Glutamatergic neuron (in vitro differentiated cells): Measurements from ENCODE around the gene SH2D7. TPM values are rescaled to one million over a fixed set of nuclear protein-coding genes. Genes with fewer than 3 reads are reported as not detected.

Experiments
- DNase-seq: peaks from one replicate; pipeline ENCODE4 v3.0.0; 2022
- H3K27ac Mint-ChIP-seq: one replicate; pipeline ENCODE4 v1.8.0; 2020; ENCODE audit warnings: mild to moderate bottlenecking, mixed read lengths, inconsistent platforms; ENCODE audit not compliant: unreplicated experiment
- H3K27me3 Mint-ChIP-seq: one replicate; pipeline ENCODE4 v1.8.0; 2020; ENCODE audit warnings: mild to moderate bottlenecking, moderate library complexity, mixed read lengths, inconsistent platforms; ENCODE audit not compliant: unreplicated experiment
- H3K36me3 Mint-ChIP-seq: one replicate; pipeline ENCODE4 v1.8.0; 2020; ENCODE audit warnings: mild to moderate bottlenecking, mixed read lengths, inconsistent platforms; ENCODE audit not compliant: unreplicated experiment
- H3K4me1 Mint-ChIP-seq: one replicate; pipeline ENCODE4 v1.8.0; 2020; ENCODE audit warnings: mild to moderate bottlenecking, low read depth, mixed read lengths, inconsistent platforms; ENCODE audit not compliant: unreplicated experiment
- H3K4me3 Mint-ChIP-seq: one replicate; pipeline ENCODE4 v1.8.0; 2020; ENCODE audit warnings: mild to moderate bottlenecking, mixed read lengths, inconsistent platforms; ENCODE audit not compliant: unreplicated experiment
- H3K9me3 Mint-ChIP-seq: one replicate; pipeline ENCODE4 v1.8.0; 2020; ENCODE audit warnings: mild to moderate bottlenecking, moderate library complexity, mixed read lengths, inconsistent platforms; ENCODE audit not compliant: unreplicated experiment
- total RNA-seq: library from RNA; stranded (reverse); fragmentation: NEBNext Ultra II Directional; extraction: Animal tissue kit (Norgen Biotek cat#: 25700); gene quantifications from one replicate; pipeline ENCODE4 v1.2.1, GENCODE V29; 2021; ENCODE audit not compliant: unreplicated experiment
- TF ChIP-seq, protein P1 (sequence below): fragments of 200-600 bp; sonication (generic); IDR thresholded peaks from one replicate; pipeline ENCODE4 v1.5.0; 2021; ENCODE audit not compliant: partially characterized antibody, unreplicated experiment

Gene SH2D7
- total RNA-seq, 1 donor from 2014 or later = not detected

GRCh38 chr15:78064544-78064943 is 27.8 kb upstream of the SH2D7 start:
- TF ChIP-seq, protein P1, sequence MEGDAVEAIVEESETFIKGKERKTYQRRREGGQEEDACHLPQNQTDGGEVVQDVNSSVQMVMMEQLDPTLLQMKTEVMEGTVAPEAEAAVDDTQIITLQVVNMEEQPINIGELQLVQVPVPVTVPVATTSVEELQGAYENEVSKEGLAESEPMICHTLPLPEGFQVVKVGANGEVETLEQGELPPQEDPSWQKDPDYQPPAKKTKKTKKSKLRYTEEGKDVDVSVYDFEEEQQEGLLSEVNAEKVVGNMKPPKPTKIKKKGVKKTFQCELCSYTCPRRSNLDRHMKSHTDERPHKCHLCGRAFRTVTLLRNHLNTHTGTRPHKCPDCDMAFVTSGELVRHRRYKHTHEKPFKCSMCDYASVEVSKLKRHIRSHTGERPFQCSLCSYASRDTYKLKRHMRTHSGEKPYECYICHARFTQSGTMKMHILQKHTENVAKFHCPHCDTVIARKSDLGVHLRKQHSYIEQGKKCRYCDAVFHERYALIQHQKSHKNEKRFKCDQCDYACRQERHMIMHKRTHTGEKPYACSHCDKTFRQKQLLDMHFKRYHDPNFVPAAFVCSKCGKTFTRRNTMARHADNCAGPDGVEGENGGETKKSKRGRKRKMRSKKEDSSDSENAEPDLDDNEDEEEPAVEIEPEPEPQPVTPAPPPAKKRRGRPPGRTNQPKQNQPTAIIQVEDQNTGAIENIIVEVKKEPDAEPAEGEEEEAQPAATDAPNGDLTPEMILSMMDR = no peak
- Mint-ChIP-seq H3K4me1 (peaks cover 43% of the 10 kb centered on the region), H3K9me3 (peaks cover 4% of the 10 kb centered on the region), H3K4me3 (no peak overlapping the region), H3K27me3 (peaks cover 2% of the 10 kb centered on the region), H3K36me3 (no peaks in the 10 kb centered on the region), H3K27ac (no peak overlapping the region)
- DNase-seq = no peak

DNA sequence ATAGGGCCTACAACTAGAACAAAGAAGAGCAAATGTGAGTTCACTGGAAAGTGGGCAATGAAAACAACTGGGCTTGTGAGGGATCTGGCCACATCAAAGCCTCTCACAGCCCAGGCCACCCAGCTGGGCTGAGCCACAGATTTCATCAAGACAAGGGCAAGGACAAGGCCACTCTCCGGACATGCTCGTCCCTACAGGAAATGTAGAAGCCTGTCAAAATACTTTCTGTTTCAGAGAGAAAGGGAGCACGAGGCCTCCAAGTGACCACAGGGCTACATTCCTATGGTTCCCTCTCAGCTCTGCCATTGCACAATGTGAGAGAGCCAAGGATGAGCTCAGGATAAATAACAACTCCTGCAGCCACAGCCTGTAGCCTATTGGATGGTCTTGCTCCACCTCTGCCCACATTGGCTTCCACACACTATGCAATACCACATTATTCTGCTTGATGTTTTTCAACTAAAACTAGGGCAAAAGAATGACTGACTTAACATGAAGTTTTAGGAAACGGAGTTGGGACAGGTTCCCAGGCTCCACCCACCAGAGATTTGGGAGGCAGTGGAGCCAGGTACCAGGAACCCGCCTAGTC is 27.0 kb upstream of the SH2D7 start:
- no peaks in the 10 kb centered on the region for H3K36me3 Mint-ChIP-seq
- DNase-seq = no peak
- no peak overlapping the region for H3K4me3 Mint-ChIP-seq
- TF ChIP-seq, protein P1 = no peak
- H3K9me3 Mint-ChIP-seq = no peaks in the 10 kb centered on the region
- H3K27ac Mint-ChIP-seq = no peak overlapping the region
- peaks cover 51% of the 10 kb centered on the region for H3K4me1 Mint-ChIP-seq
- peaks cover 2% of the 10 kb centered on the region for H3K27me3 Mint-ChIP-seq

DNA sequence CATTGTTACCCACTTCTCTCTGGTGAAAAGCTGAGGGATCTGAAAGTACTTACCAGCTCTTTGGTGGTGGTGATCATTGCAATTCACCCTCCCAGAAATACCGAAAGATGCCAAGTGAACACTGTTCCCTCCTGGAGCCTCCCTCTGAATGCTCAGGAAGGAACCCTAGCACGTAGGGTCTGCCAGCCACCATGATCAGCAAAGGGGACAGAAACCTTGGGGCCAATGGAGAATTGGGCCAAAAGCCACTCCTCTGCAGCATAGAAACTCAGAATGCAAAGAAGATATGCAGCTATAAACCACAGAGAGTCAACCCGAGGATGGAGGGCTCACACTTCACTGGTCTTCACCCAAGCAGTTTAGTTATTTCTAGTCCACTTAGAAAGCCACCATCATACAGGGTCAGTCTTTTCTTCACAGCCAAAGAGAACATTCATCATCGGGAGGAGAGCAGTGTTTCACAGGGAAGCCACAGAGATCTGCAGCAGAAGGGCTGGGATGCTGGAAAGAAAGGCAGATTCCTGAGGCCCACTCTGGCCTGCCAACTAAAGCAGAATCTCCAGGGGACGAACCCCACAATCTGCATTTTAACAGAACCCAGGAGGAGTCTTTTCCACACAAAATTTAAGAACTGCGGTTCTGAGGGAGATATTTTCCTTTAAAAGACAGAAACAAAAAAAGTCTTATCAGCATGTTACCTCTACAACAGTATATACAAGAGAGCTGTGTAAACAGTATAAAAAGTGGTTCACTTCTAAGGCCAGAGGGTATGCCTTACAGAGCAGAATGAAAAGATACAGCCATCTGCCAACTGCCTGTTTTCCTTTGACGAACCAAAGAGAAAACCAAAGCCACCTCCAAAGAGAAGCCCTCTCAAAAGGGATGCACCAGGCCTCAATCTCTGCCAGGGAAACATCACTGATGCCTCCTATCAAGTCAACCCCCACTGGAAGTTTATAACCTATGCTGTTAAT is 26.1 kb upstream of the SH2D7 start:
- H3K27ac Mint-ChIP-seq = peak overlapping the region; percentile 80
- peak overlapping the region; percentile 56 for H3K4me3 Mint-ChIP-seq

DNA sequence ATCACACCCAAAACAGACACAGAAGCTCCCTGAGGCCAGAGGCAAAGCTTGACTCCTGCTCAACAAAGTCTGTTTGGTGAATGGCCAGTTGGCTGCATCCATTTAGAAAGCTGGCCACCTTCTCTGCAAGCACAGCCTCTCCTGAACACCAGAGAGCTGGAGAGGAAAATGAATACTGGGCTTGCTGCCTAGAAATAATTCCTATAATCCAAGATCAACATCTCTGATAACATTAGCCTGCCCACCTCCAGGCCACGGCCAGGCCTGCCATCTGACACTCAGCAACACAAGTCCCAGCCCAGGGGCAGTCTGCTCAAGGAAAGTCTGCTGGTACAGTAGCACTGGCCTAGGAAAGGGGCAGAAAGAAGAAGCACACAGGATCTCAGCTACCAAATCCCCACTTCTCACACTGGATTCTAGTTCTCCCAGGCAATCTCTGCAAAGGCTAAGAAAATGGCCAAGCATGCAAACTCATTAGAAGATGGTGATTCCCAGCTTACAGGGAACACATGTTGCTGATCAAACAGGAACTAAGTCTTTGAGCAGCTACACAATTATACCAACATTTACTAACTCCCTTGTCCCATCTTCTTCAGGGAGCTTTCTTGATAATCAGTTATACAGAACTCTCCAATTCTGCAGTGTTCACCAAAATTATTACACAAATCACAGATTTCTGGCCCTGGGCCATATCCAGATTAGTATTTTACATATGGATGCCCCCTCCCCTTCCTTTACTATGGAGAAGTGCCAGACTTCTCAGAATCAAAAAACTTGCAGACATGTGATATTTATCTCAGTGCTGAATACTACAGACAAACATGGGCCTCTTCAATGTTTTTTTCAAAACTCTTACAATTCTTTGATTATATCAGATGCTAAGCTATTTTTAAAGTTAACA is 24.8 kb upstream of the SH2D7 start:
- DNase-seq = no peak
- H3K27ac Mint-ChIP-seq = peak overlapping the region; percentile 88

More for the DNA sequence above, 26.1 kb upstream of the SH2D7 start:
- H3K36me3 Mint-ChIP-seq = no peaks in the 10 kb centered on the region
- H3K9me3 Mint-ChIP-seq = no peaks in the 10 kb centered on the region
- peaks cover 51% of the 10 kb centered on the region for H3K4me1 Mint-ChIP-seq
- TF ChIP-seq, protein P1 = no peak
- no peak for DNase-seq
- H3K27me3 Mint-ChIP-seq = peaks cover 2% of the 10 kb centered on the region

More for the DNA sequence above, 24.8 kb upstream of the SH2D7 start:
- peaks cover 53% of the 10 kb centered on the region for H3K4me1 Mint-ChIP-seq
- H3K9me3 Mint-ChIP-seq = no peaks in the 10 kb centered on the region
- TF ChIP-seq, protein P1 = no peak
- H3K27me3 Mint-ChIP-seq = peaks cover 2% of the 10 kb centered on the region
- peak overlapping the region; percentile 49 for H3K4me3 Mint-ChIP-seq
- H3K36me3 Mint-ChIP-seq = no peaks in the 10 kb centered on the region
